HG03095 (cell line): ENCODE results near the gene FIG4.
"Not testable (repeated sequence)": the region's sequence is repeated elsewhere in the genome, so short reads cannot be mapped to it uniquely, and the experiment has no call there.

Experiments
- ATAC-seq: cut with Tn5 transposase; IDR thresholded peaks from one replicate; pipeline ENCODE4 v1.9.1; 2021; ENCODE audit warnings: moderate library complexity; ENCODE audit not compliant: unreplicated experiment

FIG4 gene

GRCh38 chr6:109747221-109747620, 56.1 kb downstream of the FIG4 start:
- ATAC-seq = no peak

GRCh38 chr6:109759098-109759955, 68.2 kb downstream of the FIG4 start:
- ATAC-seq = no peak

GRCh38 chr6:109760208-109760607, 69.1 kb downstream of the FIG4 start:
- no peak for ATAC-seq

- no peak for ATAC-seq
Measured at GRCh38 chr6:109762166-109762565, 71.1 kb downstream of the FIG4 start.

GRCh38 chr6:109762769-109763441, 71.8 kb downstream of the FIG4 start:
- no peak for ATAC-seq

GRCh38 chr6:109766167-109766566, 75.1 kb downstream of the FIG4 start:
- no peak for ATAC-seq

GRCh38 chr6:109767961-109768360, 76.9 kb downstream of the FIG4 start:
- ATAC-seq = no peak

- ATAC-seq = no peak
Measured at GRCh38 chr6:109768485-109768884, 77.4 kb downstream of the FIG4 start.

- ATAC-seq = no peak
Measured at GRCh38 chr6:109769213-109769612, 78.1 kb downstream of the FIG4 start.

- ATAC-seq = no peak
Measured at GRCh38 chr6:109770047-109770446, 79.0 kb downstream of the FIG4 start.

- no peak for ATAC-seq
Measured at GRCh38 chr6:109770779-109771178, 79.7 kb downstream of the FIG4 start.

GRCh38 chr6:109771939-109772755, 81.1 kb downstream of the FIG4 start:
- not testable (repeated sequence) for ATAC-seq

GRCh38 chr6:109772883-109773431, 81.9 kb downstream of the FIG4 start:
- ATAC-seq = no peak

- no peak for ATAC-seq
Measured at GRCh38 chr6:109781001-109781400, 89.9 kb downstream of the FIG4 start.

GRCh38 chr6:109782491-109782999, 91.4 kb downstream of the FIG4 start:
- ATAC-seq = no peak

GRCh38 chr6:109783250-109783986, 92.3 kb downstream of the FIG4 start:
- ATAC-seq = no peak

- ATAC-seq = no peak
Measured at GRCh38 chr6:109787312-109787711, 96.2 kb downstream of the FIG4 start.

- ATAC-seq = no peak
Measured at GRCh38 chr6:109788687-109789086, 97.6 kb downstream of the FIG4 start.

GRCh38 chr6:109790131-109790530, 99.0 kb downstream of the FIG4 start:
- ATAC-seq = no peak

- no peak for ATAC-seq
Measured at GRCh38 chr6:109791301-109791700, 100.2 kb downstream of the FIG4 start.
